A549 (cell line): ENCODE data around the gene GRIA1. TPM values are rescaled to one million over a fixed set of nuclear protein-coding genes. Genes with fewer than 3 reads are reported as not detected.

ENCODE experiments used
- ATAC-seq, 2 experiments: fragments of 200-7000 bp in 1 of 2; fragments of >200 bp in 1 of 2; cut with Nextera tagmentation in 1 of 2; cut with Tn5 transposase in 1 of 2; 3 replicates each; pipeline versions ENCODE4 v1.8.0 to v1.9.1; 2018 to 2020; ENCODE audit warnings: mild to moderate bottlenecking in 1 of 2, moderate library complexity in 1 of 2
- CTCF ChIA-PET: fragments of 300-600 bp; sonication (Branson Sonifier 250); formaldehyde crosslinking; extraction: SDS; loops from one replicate; lab custom pipeline; 2021; ENCODE audit warnings: antibody characterized with exemption, inconsistent platforms; lab: Yijun Ruan, JAX
- POLR2A ChIA-PET: fragments of 350-600 bp; formaldehyde crosslinking; extraction: SDS; loops from one replicate; lab custom pipeline; 2021; ENCODE audit warnings: antibody characterized with exemption, inconsistent platforms; lab: Yijun Ruan, JAX
- DNase-seq, 2 experiments: peaks; one replicate each; pipeline versions ENCODE4 v3.0.0 to v3.0.0-alpha.2; 2011 to 2016; ENCODE audit warnings: low read depth in 1 of 2, low spot score in 1 of 2
- FAIRE-seq: peaks from 2 replicates; lab custom pipeline; 2011; peaks lifted over from hg19 to GRCh38; lab: Jason Lieb, UNC
- H3K27ac ChIP-seq, 2 experiments: fragments of >200 bp; sonication (Bioruptor Twin); formaldehyde crosslinking; 3 replicates each; pipeline ENCODE4 v1.5.1; 2016 to 2017
- H3K4me1 ChIP-seq: fragments of >200 bp; sonication (Bioruptor Twin); formaldehyde crosslinking; 3 replicates; pipeline ENCODE4 v1.6.1; 2016
- H3K4me2 ChIP-seq: fragments of >200 bp; sonication (Bioruptor Twin); formaldehyde crosslinking; 3 replicates; pipeline ENCODE4 v1.6.1; 2016
- H3K4me3 ChIP-seq: fragments of >200 bp; sonication (Bioruptor Twin); formaldehyde crosslinking; 3 replicates; pipeline ENCODE4 v1.5.1; 2016
- H3K9me3 ChIP-seq: fragments of >200 bp; sonication (Bioruptor Twin); formaldehyde crosslinking; 3 replicates; pipeline ENCODE4 v1.6.1; 2016
- BHLHE40 ChIP-seq: IDR thresholded peaks from 2 replicates; pipeline ENCODE4 v1.6.1; 2012; ENCODE audit warnings: low read depth, low read length, inconsistent platforms
- EHMT2 ChIP-seq: fragments of 200-600 bp; sonication (generic); IDR thresholded peaks from 2 replicates; pipeline ENCODE4 v1.6.1; 2016; ENCODE audit warnings: antibody characterized with exemption, low read depth, mild to moderate bottlenecking, moderate library complexity
- EP300 ChIP-seq, 2 experiments: fragments of >200 bp; sonication (Bioruptor Twin); formaldehyde crosslinking; IDR thresholded peaks; 2 replicates in 1 of 2; 3 replicates in 1 of 2; pipeline ENCODE4 v1.6.1; 2016 to 2017
- FOSL2 ChIP-seq, 2 experiments: fragments of 450-650 bp in 1 of 2; fragments of >200 bp in 1 of 2; sonication (Bioruptor Twin) in 1 of 2; formaldehyde crosslinking; IDR thresholded peaks; 2 replicates each; pipeline versions ENCODE4 v1.5.0 to v1.6.1; 2016 to 2020; ENCODE audit warnings: mild to moderate bottlenecking in 1 of 2, moderate library complexity in 1 of 2
- FOXS1 ChIP-seq: fragments of 250-450 bp; sonication (Bioruptor Pico); IDR thresholded peaks from 2 replicates; pipeline ENCODE4 v1.5.0; 2020; ENCODE audit warnings: mild to moderate bottlenecking, moderate library complexity
- HMGXB4 ChIP-seq: fragments of 250-450 bp; sonication (Bioruptor Pico); IDR thresholded peaks from 2 replicates; pipeline ENCODE4 v1.5.0; 2021; ENCODE audit warnings: mild to moderate bottlenecking, moderate library complexity, borderline replicate concordance
- HOXB5 ChIP-seq: fragments of 250-450 bp; sonication (Bioruptor Pico); IDR thresholded peaks from 2 replicates; pipeline ENCODE4 v1.5.0; 2020; ENCODE audit warnings: mild to moderate bottlenecking, moderate library complexity
- JUN ChIP-seq, 2 experiments: fragments of >200 bp; sonication (Bioruptor Twin); formaldehyde crosslinking; IDR thresholded peaks; 2 replicates in 1 of 2; 3 replicates in 1 of 2; pipeline ENCODE4 v1.6.1; 2016 to 2017
- MAFK ChIP-seq: fragments of 450-650 bp; IDR thresholded peaks from 2 replicates; pipeline ENCODE4 v1.6.1; 2014; ENCODE audit not compliant: partially characterized antibody
- NFE2L2 ChIP-seq: fragments of 150-350 bp; conservative IDR thresholded peaks from 2 replicates; pipeline ENCODE4 v1.6.1; 2014; ENCODE audit warnings: low read length
- NPAS2 ChIP-seq: fragments of 250-450 bp; sonication (Bioruptor Pico); IDR thresholded peaks from 2 replicates; pipeline ENCODE4 v1.8.0; 2022; ENCODE audit warnings: mild to moderate bottlenecking, moderate library complexity, borderline replicate concordance
- PHF8 ChIP-seq: fragments of 200-600 bp; sonication (generic); IDR thresholded peaks from 2 replicates; pipeline ENCODE4 v1.6.1; 2016; ENCODE audit warnings: low read depth, mild to moderate bottlenecking, antibody characterized with exemption, moderate library complexity, borderline replicate concordance
- POLR2AphosphoS2 ChIP-seq: conservative IDR thresholded peaks from 2 replicates; pipeline ENCODE4 v1.6.1; 2012; ENCODE audit warnings: low read length, improper control_type of control experiment, inconsistent platforms
- RCOR1 ChIP-seq: fragments of 150-350 bp; IDR thresholded peaks from 2 replicates; pipeline ENCODE4 v1.6.1; 2014; ENCODE audit warnings: antibody characterized with exemption, low read length, low read depth
- RNF2 ChIP-seq: fragments of 200-600 bp; sonication (generic); IDR thresholded peaks from 2 replicates; pipeline ENCODE4 v1.6.1; 2016; ENCODE audit warnings: low read depth, mild to moderate bottlenecking, antibody characterized with exemption, moderate library complexity, borderline replicate concordance
- SMC3 ChIP-seq: fragments of >200 bp; sonication (Bioruptor Twin); formaldehyde crosslinking; IDR thresholded peaks from 3 replicates; pipeline ENCODE4 v1.6.1; 2018; ENCODE audit warnings: inconsistent platforms
- WGBS: methylation state at CpG from one replicate; pipeline ENCODE4 v1.1.6; 2017; ENCODE audit errors: missing lambda C conversion rate; 5-methylcytosine and 5-hydroxymethylcytosine counted together
- polyA plus RNA-seq, 4 experiments: library from polyadenylated mRNA; depleted of rRNA in 3 of 4; stranded (reverse); fragments of >200 nt; fragmentation: RNase III in 1 of 4; extraction: RNeasy Plus Mini Kit Qiagen cat#74134 plus additional on column Dnase treatment in 1 of 4; gene quantifications; 2 replicates in 3 of 4; 3 replicates in 1 of 4; pipeline ENCODE4 v1.2.3, GENCODE V29; 2011 to 2017
- TF ChIP-seq, protein P1 (sequence below): IDR thresholded peaks from 2 replicates; pipeline ENCODE4 v1.6.1; 2012
- TF ChIP-seq, protein P2 (sequence below): IDR thresholded peaks from 2 replicates; pipeline ENCODE4 v1.6.1; 2012
- TF ChIP-seq, protein P3 (sequence below): fragments of >200 bp; sonication (Bioruptor Twin); formaldehyde crosslinking; IDR thresholded peaks from 3 replicates; pipeline ENCODE4 v1.6.1; 2016
- TF ChIP-seq, protein P4 (sequence below): fragments of 150-350 bp; IDR thresholded peaks from 2 replicates; pipeline ENCODE4 v1.6.1; 2014; ENCODE audit warnings: low read depth, mild to moderate bottlenecking, low read length
- TF ChIP-seq, protein P5 (sequence below): IDR thresholded peaks from 2 replicates; pipeline ENCODE4 v1.6.1; 2012; ENCODE audit warnings: low read depth, borderline replicate concordance

The GRIA1 gene
- polyA plus RNA-seq, 2 of the 4 experiments (the other 2 are of a cell fraction): not detected

GRCh38 chr5:153676406-153676805 lies 185.9 kb downstream of the GRIA1 start:
- DNase-seq: no peak

GRCh38 chr5:153676821-153677220 lies 186.4 kb downstream of the GRIA1 start:
- CTCF ChIA-PET: interaction anchor here (0.5 kb wide), 1 partner anchor 46 kb away, joined by 3 read pairs; no protein-coding TSS in a partner anchor
- Histone ChIP-seq H3K27ac (no peak overlapping the region), H3K9me3 (no peaks in the 10 kb centered on the region), H3K4me2 (no peak overlapping the region), H3K4me3 (no peak overlapping the region), H3K4me1 (no peaks in the 10 kb centered on the region)
- TF ChIP-seq, protein P1, sequence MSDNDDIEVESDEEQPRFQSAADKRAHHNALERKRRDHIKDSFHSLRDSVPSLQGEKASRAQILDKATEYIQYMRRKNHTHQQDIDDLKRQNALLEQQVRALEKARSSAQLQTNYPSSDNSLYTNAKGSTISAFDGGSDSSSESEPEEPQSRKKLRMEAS: no peak
- no peak for TF ChIP-seq POLR2AphosphoS2
- no peak for TF ChIP-seq JUN (IDR thresholded peaks at IDR 0.05)
- TF ChIP-seq EP300 (IDR thresholded peaks at IDR 0.05): no peak
- no peak for TF ChIP-seq HMGXB4
- TF ChIP-seq RCOR1: no peak
- TF ChIP-seq PHF8: no peak
- TF ChIP-seq NFE2L2: no peak
- no peak for TF ChIP-seq FOXS1
- no peak for TF ChIP-seq MAFK
- no peak for TF ChIP-seq BHLHE40
- TF ChIP-seq NPAS2: no peak
- TF ChIP-seq SMC3: no peak
- TF ChIP-seq FOSL2 (IDR thresholded peaks at IDR 0.05): no peak
- no peak for TF ChIP-seq FOSL2 (CRISPR knock-in tag; IDR thresholded peaks at IDR 0.05)
- POLR2A ChIA-PET: no interaction called here
- ATAC-seq (no peak), DNase-seq (no peak), FAIRE-seq (no peak)
- WGBS: 10% methylated on average over 7 of the region's 7 CpGs

More at GRCh38 chr5:153676406-153676805, 185.9 kb downstream of the GRIA1 start:
- 0% methylated on average over 3 of the region's 3 CpGs for WGBS
- Histone ChIP-seq H3K4me2 (no peak overlapping the region), H3K4me3 (no peak overlapping the region), H3K9me3 (no peaks in the 10 kb centered on the region), H3K27ac (no peak overlapping the region), H3K4me1 (no peaks in the 10 kb centered on the region)
- ATAC-seq (no peak), FAIRE-seq (no peak)
- ChIA-PET POLR2A (no interaction called here), CTCF (interaction anchor here (0.6 kb wide), 1 partner anchor 274 kb away, joined by 3 read pairs; no protein-coding TSS in a partner anchor)
- TF ChIP-seq PHF8 (no peak), JUN (IDR thresholded peaks at IDR 0.05) (no peak), RNF2 (no peak), HOXB5 (CRISPR knock-in tag) (no peak), EHMT2 (no peak)
- TF ChIP-seq, protein P2, sequence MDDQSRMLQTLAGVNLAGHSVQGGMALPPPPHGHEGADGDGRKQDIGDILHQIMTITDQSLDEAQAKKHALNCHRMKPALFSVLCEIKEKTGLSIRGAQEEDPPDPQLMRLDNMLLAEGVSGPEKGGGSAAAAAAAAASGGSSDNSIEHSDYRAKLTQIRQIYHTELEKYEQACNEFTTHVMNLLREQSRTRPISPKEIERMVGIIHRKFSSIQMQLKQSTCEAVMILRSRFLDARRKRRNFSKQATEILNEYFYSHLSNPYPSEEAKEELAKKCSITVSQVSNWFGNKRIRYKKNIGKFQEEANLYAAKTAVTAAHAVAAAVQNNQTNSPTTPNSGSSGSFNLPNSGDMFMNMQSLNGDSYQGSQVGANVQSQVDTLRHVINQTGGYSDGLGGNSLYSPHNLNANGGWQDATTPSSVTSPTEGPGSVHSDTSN: no peak
- TF ChIP-seq, protein P3, sequence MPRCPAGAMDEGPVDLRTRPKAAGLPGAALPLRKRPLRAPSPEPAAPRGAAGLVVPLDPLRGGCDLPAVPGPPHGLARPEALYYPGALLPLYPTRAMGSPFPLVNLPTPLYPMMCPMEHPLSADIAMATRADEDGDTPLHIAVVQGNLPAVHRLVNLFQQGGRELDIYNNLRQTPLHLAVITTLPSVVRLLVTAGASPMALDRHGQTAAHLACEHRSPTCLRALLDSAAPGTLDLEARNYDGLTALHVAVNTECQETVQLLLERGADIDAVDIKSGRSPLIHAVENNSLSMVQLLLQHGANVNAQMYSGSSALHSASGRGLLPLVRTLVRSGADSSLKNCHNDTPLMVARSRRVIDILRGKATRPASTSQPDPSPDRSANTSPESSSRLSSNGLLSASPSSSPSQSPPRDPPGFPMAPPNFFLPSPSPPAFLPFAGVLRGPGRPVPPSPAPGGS: no peak
- TF ChIP-seq, protein P4, sequence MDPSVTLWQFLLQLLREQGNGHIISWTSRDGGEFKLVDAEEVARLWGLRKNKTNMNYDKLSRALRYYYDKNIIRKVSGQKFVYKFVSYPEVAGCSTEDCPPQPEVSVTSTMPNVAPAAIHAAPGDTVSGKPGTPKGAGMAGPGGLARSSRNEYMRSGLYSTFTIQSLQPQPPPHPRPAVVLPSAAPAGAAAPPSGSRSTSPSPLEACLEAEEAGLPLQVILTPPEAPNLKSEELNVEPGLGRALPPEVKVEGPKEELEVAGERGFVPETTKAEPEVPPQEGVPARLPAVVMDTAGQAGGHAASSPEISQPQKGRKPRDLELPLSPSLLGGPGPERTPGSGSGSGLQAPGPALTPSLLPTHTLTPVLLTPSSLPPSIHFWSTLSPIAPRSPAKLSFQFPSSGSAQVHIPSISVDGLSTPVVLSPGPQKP: no peak
- TF ChIP-seq, protein P5, sequence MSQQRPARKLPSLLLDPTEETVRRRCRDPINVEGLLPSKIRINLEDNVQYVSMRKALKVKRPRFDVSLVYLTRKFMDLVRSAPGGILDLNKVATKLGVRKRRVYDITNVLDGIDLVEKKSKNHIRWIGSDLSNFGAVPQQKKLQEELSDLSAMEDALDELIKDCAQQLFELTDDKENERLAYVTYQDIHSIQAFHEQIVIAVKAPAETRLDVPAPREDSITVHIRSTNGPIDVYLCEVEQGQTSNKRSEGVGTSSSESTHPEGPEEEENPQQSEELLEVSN: no peak
